GM12878 (cell line): ENCODE results near the gene ZNF573. TPM values are rescaled to one million over a fixed set of nuclear protein-coding genes. Genes with fewer than 3 reads are reported as not detected.

ENCODE experiments used
- BACH1 ChIP-seq: fragments of 450-650 bp; IDR thresholded peaks from 2 replicates; pipeline ENCODE4 v1.6.1; 2017; ENCODE audit warnings: mild to moderate bottlenecking, borderline replicate concordance
- CBX5 ChIP-seq: sonication (generic); IDR thresholded peaks from 2 replicates; pipeline ENCODE4 v1.6.1; 2016; ENCODE audit warnings: low read depth, moderate library complexity, mild to moderate bottlenecking, inconsistent platforms
- DPF2 ChIP-seq: fragments of 450-650 bp; IDR thresholded peaks from 2 replicates; pipeline ENCODE4 v1.6.1; 2017; ENCODE audit warnings: mild to moderate bottlenecking
- ESRRA ChIP-seq: IDR thresholded peaks from 2 replicates; pipeline ENCODE4 v1.6.1; 2012; ENCODE audit warnings: mild to moderate bottlenecking, low read length, improper control_type of control experiment
- HCFC1 ChIP-seq: fragments of 150-350 bp; IDR thresholded peaks from 2 replicates; pipeline ENCODE4 v1.6.1; 2014; ENCODE audit warnings: low read length
- HDAC6 ChIP-seq: fragments of 200-600 bp; sonication (generic); IDR thresholded peaks from one replicate; pipeline ENCODE4 v1.8.0; 2017; ENCODE audit warnings: antibody characterized with exemption; ENCODE audit not compliant: unreplicated experiment
- IRF4 ChIP-seq: IDR thresholded peaks from 2 replicates; pipeline ENCODE4 v1.6.1; 2011; ENCODE audit warnings: low read depth, low read length
- MYC ChIP-seq: IDR thresholded peaks from 2 replicates; pipeline ENCODE4 v1.6.1; 2011; ENCODE audit warnings: mild to moderate bottlenecking, low read length, moderate library complexity, inconsistent platforms; ENCODE audit not compliant: insufficient read depth, insufficient replicate concordance, insufficient read length, severe bottlenecking
- NFYA ChIP-seq: IDR thresholded peaks from 2 replicates; pipeline ENCODE4 v1.6.1; 2011; ENCODE audit warnings: low read depth, mild to moderate bottlenecking, low read length, improper control_type of control experiment, borderline replicate concordance
- SIX5 ChIP-seq: IDR thresholded peaks from 2 replicates; pipeline ENCODE4 v1.6.1; 2011; ENCODE audit warnings: mild to moderate bottlenecking, low read depth, low read length, moderate library complexity; ENCODE audit not compliant: severe bottlenecking
- SMC3 ChIP-seq: IDR thresholded peaks from 2 replicates; pipeline ENCODE4 v1.6.1; 2011; ENCODE audit warnings: low read length, improper control_type of control experiment, borderline replicate concordance
- SPI1 ChIP-seq: IDR thresholded peaks from 2 replicates; pipeline ENCODE4 v1.6.1; 2011; ENCODE audit warnings: low read depth, mild to moderate bottlenecking, low read length, moderate library complexity, borderline replicate concordance; ENCODE audit not compliant: insufficient read depth
- SREBF2 ChIP-seq: IDR thresholded peaks from 2 replicates; pipeline ENCODE4 v1.6.1; 2012; ENCODE audit warnings: mild to moderate bottlenecking, low read length
- SRF ChIP-seq, 2 experiments: IDR thresholded peaks; 2 replicates each; pipeline ENCODE4 v1.6.1; 2011; ENCODE audit warnings: low read depth in 2 of 2, low read length in 2 of 2, mild to moderate bottlenecking in 1 of 2, moderate library complexity in 1 of 2
- TBL1XR1 ChIP-seq: IDR thresholded peaks from 2 replicates; pipeline ENCODE4 v1.6.1; 2012; ENCODE audit warnings: low read depth, low read length, improper control_type of control experiment
- TCF3 ChIP-seq: IDR thresholded peaks from 2 replicates; pipeline ENCODE4 v1.6.1; 2012; ENCODE audit warnings: low read depth, mild to moderate bottlenecking, low read length, borderline replicate concordance; ENCODE audit not compliant: insufficient read depth
- polyA plus RNA-seq, 11 experiments: library from polyadenylated mRNA; depleted of rRNA in 4 of 11; unstranded in 6 of 11; stranded (reverse) in 5 of 11; fragments of >200 nt; fragmentation: Nextera tagmentation in 4 of 11; fragmentation: Illumina TruSeq in 1 of 11; extraction: Ambion mirVana in 4 of 11; extraction: Trizol in 1 of 11; gene quantifications; 1 replicate in 1 of 11; 2 replicates in 10 of 11; pipeline versions ENCODE4 v1.2.1 to v1.2.3, GENCODE V29; 2011 to 2016; ENCODE audit warnings: inconsistent platforms in 2 of 11, missing spikeins in 2 of 11, low read depth in 1 of 11
- total RNA-seq, 4 experiments: library from RNA; depleted of rRNA in 3 of 4; stranded (reverse); fragments of >200 nt in 3 of 4; fragmentation: Illumina TruSeq in 1 of 4; extraction: Trizol in 1 of 4; gene quantifications; 2 replicates each; pipeline versions ENCODE4 v1.2.1 to v1.2.3, GENCODE V29; 2013 to 2021
- TF ChIP-seq, protein P1 (sequence below): fragments of 450-650 bp; IDR thresholded peaks from 2 replicates; pipeline ENCODE4 v1.6.1; 2017; ENCODE audit warnings: mild to moderate bottlenecking, low read depth, inconsistent platforms; ENCODE audit not compliant: poor library complexity, severe bottlenecking
- TF ChIP-seq, protein P2 (sequence below): fragments of 450-650 bp; formaldehyde crosslinking; IDR thresholded peaks from 2 replicates; pipeline ENCODE4 v1.4.0; 2020; ENCODE audit warnings: mild to moderate bottlenecking, moderate library complexity
- TF ChIP-seq, protein P3 (sequence below): IDR thresholded peaks from 2 replicates; pipeline ENCODE4 v1.6.1; 2012; ENCODE audit warnings: mild to moderate bottlenecking, low read depth, low read length

ZNF573 gene
- total and polyA plus RNA-seq, 10 of the 15 experiments (the other 5 are each of a cell fraction or from before 2014, with no cell fraction given): 0.38 to 5.5 (median 2.4) TPM

GRCh38 chr19:37779127-37780005, at the start of gene ZNF573 (continued):
- TF ChIP-seq, protein P1, sequence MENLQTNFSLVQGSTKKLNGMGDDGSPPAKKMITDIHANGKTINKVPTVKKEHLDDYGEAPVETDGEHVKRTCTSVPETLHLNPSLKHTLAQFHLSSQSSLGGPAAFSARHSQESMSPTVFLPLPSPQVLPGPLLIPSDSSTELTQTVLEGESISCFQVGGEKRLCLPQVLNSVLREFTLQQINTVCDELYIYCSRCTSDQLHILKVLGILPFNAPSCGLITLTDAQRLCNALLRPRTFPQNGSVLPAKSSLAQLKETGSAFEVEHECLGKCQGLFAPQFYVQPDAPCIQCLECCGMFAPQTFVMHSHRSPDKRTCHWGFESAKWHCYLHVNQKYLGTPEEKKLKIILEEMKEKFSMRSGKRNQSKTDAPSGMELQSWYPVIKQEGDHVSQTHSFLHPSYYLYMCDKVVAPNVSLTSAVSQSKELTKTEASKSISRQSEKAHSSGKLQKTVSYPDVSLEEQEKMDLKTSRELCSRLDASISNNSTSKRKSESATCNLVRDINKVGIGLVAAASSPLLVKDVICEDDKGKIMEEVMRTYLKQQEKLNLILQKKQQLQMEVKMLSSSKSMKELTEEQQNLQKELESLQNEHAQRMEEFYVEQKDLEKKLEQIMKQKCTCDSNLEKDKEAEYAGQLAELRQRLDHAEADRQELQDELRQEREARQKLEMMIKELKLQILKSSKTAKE: no peak
- TF ChIP-seq BACH1 (peak; percentile 11; the same call in 1 of the 2 replicates), SREBF2 (no peak), DPF2 (peak; percentile 43; the same call in 1 of the 2 replicates), SRF (IDR thresholded peaks at IDR 0.05; ENCODE audit: low read depth in 2 of 2, low read length in 2 of 2) (no peak), HCFC1 (peak; percentile 87), NFYA (no peak), ESRRA (no peak), TCF3 (0 out of 2 replicates have a peak, but pooled peaks have one; percentile 59), TBL1XR1 (no peak), SPI1 (no peak), HDAC6 (no peak), IRF4 (peak; percentile 47; the same call in 1 of the 2 replicates), MYC (no peak), SMC3 (no peak), SIX5 (peak; percentile 82), CBX5 (0 out of 2 replicates have a peak, but pooled peaks have one; percentile 18)
- TF ChIP-seq, protein P2, sequence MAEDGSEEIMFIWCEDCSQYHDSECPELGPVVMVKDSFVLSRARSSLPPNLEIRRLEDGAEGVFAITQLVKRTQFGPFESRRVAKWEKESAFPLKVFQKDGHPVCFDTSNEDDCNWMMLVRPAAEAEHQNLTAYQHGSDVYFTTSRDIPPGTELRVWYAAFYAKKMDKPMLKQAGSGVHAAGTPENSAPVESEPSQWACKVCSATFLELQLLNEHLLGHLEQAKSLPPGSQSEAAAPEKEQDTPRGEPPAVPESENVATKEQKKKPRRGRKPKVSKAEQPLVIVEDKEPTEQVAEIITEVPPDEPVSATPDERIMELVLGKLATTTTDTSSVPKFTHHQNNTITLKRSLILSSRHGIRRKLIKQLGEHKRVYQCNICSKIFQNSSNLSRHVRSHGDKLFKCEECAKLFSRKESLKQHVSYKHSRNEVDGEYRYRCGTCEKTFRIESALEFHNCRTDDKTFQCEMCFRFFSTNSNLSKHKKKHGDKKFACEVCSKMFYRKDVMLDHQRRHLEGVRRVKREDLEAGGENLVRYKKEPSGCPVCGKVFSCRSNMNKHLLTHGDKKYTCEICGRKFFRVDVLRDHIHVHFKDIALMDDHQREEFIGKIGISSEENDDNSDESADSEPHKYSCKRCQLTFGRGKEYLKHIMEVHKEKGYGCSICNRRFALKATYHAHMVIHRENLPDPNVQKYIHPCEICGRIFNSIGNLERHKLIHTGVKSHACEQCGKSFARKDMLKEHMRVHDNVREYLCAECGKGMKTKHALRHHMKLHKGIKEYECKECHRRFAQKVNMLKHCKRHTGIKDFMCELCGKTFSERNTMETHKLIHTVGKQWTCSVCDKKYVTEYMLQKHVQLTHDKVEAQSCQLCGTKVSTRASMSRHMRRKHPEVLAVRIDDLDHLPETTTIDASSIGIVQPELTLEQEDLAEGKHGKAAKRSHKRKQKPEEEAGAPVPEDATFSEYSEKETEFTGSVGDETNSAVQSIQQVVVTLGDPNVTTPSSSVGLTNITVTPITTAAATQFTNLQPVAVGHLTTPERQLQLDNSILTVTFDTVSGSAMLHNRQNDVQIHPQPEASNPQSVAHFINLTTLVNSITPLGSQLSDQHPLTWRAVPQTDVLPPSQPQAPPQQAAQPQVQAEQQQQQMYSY (CRISPR knock-in tag): no peak
- TF ChIP-seq, protein P3, sequence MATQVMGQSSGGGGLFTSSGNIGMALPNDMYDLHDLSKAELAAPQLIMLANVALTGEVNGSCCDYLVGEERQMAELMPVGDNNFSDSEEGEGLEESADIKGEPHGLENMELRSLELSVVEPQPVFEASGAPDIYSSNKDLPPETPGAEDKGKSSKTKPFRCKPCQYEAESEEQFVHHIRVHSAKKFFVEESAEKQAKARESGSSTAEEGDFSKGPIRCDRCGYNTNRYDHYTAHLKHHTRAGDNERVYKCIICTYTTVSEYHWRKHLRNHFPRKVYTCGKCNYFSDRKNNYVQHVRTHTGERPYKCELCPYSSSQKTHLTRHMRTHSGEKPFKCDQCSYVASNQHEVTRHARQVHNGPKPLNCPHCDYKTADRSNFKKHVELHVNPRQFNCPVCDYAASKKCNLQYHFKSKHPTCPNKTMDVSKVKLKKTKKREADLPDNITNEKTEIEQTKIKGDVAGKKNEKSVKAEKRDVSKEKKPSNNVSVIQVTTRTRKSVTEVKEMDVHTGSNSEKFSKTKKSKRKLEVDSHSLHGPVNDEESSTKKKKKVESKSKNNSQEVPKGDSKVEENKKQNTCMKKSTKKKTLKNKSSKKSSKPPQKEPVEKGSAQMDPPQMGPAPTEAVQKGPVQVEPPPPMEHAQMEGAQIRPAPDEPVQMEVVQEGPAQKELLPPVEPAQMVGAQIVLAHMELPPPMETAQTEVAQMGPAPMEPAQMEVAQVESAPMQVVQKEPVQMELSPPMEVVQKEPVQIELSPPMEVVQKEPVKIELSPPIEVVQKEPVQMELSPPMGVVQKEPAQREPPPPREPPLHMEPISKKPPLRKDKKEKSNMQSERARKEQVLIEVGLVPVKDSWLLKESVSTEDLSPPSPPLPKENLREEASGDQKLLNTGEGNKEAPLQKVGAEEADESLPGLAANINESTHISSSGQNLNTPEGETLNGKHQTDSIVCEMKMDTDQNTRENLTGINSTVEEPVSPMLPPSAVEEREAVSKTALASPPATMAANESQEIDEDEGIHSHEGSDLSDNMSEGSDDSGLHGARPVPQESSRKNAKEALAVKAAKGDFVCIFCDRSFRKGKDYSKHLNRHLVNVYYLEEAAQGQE: no peak
